GM12801 (cell line): ENCODE results near the gene PRF1.

Experiments used
- TF ChIP-seq, protein P1 (sequence below): IDR thresholded peaks from one replicate; pipeline ENCODE4 v1.5.1; 2011; ENCODE audit warnings: control low read depth; ENCODE audit not compliant: insufficient read length; ENCODE audit errors: extremely low read depth

PRF1 gene

DNA sequence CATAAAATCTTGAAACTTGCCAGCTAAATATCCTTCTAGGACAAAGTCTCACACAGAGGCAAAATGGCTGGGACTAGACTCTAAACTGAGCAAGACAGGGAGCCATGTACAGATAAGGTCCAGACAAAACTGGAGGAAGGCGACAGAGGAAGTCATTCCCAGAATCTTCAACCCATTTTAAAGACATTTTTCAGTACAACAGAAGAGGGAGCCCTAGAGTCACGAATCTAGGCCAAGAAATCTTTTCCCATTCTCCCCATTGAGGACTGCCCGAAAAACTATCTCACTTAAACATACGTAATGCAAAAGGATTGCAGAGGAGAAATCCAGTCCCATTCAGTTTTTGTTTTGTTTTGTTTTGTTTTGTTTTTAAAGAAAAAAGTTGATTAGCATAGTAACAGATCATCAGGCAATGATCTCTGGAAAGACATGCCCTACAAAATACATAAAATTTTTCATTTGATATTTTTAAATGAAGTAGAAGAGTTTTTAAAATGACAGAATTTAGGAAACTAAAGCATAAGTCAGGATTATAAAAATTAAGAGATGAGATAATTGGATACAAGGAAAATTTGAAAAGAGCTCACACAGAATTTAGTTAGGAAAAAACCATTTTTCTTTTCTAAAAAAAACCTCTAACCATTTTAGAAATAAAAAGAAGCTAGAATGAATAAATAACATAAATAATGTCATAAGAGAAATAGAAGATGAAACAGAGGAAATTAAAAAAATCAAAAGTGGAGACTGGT is 16.9 kb upstream of the PRF1 start:
- TF ChIP-seq, protein P1, sequence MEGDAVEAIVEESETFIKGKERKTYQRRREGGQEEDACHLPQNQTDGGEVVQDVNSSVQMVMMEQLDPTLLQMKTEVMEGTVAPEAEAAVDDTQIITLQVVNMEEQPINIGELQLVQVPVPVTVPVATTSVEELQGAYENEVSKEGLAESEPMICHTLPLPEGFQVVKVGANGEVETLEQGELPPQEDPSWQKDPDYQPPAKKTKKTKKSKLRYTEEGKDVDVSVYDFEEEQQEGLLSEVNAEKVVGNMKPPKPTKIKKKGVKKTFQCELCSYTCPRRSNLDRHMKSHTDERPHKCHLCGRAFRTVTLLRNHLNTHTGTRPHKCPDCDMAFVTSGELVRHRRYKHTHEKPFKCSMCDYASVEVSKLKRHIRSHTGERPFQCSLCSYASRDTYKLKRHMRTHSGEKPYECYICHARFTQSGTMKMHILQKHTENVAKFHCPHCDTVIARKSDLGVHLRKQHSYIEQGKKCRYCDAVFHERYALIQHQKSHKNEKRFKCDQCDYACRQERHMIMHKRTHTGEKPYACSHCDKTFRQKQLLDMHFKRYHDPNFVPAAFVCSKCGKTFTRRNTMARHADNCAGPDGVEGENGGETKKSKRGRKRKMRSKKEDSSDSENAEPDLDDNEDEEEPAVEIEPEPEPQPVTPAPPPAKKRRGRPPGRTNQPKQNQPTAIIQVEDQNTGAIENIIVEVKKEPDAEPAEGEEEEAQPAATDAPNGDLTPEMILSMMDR = no peak

DNA sequence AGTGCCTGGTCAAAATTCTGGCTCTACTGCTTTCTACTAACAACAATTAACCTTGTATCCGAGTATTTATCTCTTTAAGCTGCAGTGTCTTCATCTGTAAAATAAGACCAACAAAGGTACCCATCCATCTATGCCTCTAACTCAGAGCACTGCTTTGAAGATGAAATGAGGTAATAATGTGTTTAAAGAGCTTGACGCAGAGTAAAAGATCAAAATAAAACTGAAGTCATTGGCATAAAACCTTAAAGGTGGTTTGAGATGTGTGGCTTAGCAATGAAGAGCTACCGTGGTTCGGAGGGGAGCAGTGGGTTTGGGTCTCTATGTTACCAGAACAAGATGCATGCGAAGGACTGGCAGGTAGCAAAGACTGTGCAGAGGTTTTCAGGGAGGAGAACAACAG is 16.1 kb upstream of the PRF1 start:
- TF ChIP-seq, protein P1 = no peak

DNA sequence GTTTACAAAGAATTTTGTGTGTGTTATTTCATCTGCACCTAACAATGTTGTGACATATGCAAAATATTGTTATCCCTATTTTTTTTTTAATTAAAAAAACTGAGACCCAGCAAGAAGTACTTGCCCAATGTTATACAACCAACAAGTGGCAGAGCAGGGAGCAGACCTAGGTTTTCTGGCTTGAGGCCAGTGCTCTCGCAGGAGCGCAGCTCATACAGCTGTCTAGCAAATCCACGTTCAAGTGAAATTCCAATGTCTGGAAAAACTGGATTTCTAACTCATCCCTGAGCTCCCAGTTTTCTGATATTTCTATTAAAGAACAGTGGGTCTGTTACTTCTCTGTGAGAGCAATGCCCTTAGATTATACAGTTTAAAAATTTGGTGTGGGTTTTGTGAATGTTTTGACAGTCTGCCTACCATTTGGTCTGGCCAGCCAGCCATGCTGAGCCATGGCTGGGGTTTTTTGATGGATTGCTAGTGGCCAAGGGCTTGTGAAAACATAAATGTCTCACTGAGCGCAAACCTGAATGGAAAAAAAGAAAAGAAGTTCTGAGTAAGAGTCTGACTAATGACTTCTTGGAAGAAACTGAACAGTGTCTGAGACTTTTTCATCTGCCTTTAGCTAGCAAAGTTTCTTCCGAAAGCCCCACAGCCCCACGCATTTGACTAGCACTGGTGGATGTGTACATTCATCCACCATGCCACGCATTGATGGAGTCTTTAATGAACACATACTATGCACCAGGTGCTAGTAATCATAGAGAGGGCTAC is 15.4 kb upstream of the PRF1 start:
- TF ChIP-seq, protein P1 = no peak

DNA sequence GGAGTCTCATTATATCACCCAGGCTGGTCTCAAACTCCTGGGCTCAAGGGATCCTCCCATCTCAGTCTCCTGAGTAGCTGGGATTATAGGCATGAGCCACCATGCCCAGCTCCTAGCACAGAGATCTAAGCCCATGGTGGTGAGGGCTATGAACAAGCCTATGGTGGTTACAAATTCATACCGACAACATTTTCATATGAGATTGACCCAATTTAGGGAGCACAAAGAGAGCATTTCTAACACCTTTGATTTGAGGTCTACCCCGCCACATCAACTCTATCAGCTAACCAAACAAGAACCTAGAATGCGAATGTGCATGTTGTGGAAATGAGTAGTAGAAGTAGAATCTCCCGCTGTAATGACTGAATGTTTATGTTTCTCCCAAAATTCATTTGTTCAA is 14.2 kb upstream of the PRF1 start:
- TF ChIP-seq, protein P1 = no peak

DNA sequence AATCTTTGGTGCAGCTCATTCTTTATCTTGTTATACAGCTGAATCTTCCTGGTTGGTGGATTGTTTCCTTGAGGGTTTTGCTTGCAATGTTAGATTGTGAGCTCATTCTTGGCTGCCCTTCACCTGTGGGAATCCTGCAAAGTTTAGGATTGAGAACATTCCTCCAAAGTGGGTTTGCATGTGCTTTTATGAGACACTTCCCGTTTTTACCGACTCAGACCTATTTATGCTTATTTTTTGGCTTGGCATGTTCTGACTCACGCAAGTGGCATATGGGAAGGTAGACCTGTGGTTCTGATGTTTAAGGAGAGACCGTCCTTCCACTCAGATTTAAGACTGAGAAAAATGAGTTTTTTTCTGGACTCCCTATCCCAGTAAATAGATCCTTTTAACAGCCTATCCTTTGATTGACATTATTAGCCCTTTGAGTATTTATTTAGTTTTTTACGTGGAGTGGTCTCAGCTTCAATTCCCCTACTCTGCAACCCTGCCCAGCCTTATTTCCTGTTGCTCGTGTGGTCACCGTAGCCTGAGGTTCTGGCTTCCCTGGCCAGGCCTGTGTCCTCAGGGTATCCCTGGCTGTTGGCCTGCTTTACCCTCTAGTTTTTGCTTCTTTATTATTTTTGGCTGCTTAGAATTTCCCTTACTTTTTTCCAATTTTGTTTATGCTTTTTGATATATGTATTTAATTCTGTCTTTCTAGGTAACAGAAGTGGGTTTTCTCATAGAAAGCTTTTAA is 13.4 kb upstream of the PRF1 start:
- TF ChIP-seq, protein P1 = no peak

DNA sequence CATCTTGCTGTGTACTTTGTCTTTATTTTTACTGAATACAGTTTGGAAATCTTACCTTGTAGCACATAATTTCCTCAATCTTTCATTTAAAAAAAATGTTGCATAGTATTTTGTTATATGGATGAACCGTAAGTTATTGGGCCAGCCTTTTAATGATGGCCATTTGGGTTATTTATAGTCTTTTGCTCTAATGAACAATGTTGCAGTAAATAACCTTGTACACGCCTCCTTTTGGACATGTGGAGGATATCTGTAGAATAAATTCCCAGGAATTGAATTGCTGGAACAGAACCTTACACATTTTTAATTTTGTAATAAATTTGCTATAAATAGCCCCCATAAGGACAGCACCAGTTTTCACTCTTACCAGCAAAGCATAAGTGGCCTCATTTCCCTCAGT is 12.7 kb upstream of the PRF1 start:
- TF ChIP-seq, protein P1 = no peak

DNA sequence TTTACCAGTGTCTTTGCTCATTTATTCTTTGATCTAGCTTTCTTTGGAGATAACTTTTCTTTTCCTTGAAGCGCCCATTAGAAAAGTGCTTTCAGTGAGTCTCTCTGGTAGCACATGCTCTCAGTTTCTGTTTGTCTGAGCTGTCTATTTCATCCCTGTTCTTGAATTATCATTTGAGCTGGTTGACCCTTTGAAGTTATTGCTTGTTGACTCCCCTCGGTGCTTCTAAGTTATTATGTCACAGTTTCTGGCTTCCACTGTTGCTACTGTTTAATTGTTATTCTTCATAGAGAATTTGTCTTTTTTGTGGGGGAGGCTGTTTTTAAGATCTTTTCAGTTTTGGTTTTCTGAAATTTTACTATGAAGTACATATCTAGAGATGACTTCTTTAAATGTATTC is 11.4 kb upstream of the PRF1 start:
- TF ChIP-seq, protein P1 = no peak
